Ammon's horn (tissue), 1 donor: Measurements from ENCODE around the gene ARSJ.

Experiments
- DNase-seq: peaks from one replicate; pipeline ENCODE4 v3.0.0-alpha.2; 2016; ENCODE audit warnings: low spot score

ARSJ gene

DNA sequence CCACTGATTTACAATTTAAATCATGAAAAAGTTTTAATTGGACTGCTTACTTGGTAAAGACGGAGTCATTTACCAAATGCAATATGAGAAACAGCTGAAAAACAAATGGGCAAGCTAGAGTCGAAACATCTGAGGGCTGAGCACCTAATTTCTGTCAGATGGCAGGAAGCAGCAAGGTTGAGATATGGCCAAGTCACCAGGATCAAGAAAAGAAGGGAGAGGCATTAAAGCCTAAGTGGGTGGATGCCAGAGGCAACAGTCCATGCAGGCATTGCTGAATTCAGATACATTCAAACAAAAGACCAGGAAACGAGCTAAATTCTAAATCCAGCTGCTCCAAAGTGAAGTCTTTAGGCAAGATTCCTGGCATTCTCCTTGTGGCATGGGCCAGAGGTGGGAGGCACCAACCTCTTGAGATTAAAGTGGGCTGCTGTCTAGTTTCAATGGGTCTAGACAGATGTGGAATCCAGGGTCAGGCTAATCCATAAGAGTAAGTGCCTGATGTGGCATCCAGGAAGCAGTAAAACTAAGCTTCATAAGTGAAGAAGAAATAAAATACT, 8.0 kb upstream of the ARSJ start:
- DNase-seq = no peak

DNA sequence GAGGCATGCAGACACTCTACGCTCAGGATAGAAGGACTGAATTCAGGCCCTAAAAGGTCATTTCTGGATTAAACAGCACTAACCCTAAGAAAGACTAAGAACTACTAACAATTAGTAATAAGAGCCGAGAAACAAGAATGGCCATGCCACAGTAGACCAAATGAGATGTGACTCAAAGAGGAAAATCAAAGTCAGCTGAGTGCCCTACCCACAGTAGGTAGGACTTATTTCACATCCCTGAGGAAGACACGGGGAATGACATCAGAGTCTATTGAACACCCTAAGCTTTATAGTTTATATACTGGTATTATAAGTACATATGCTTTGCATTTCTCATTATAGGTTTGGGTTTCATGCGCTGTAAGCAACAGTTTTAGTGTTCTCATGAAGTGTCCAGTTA, 2.7 kb upstream of the ARSJ start:
- DNase-seq = no peak

DNA sequence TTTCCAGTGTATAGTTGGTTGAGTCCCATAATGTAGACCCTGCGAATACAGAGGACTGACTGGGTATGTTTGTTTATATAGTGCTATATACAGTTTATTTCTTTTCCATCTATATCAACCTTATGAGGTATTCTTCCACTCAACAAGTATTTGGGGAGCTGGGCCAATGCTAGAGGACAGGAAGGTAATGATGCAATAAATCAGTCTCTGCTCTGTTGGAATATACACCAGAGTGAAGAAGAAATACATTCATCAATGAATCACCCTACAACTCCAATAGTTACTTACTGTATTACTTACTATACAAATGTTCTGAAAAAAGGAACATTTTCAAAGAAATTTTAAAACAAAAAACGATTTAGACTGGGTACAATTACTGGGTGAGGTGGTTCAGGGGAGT, 2.1 kb upstream of the ARSJ start:
- DNase-seq = no peak

DNA sequence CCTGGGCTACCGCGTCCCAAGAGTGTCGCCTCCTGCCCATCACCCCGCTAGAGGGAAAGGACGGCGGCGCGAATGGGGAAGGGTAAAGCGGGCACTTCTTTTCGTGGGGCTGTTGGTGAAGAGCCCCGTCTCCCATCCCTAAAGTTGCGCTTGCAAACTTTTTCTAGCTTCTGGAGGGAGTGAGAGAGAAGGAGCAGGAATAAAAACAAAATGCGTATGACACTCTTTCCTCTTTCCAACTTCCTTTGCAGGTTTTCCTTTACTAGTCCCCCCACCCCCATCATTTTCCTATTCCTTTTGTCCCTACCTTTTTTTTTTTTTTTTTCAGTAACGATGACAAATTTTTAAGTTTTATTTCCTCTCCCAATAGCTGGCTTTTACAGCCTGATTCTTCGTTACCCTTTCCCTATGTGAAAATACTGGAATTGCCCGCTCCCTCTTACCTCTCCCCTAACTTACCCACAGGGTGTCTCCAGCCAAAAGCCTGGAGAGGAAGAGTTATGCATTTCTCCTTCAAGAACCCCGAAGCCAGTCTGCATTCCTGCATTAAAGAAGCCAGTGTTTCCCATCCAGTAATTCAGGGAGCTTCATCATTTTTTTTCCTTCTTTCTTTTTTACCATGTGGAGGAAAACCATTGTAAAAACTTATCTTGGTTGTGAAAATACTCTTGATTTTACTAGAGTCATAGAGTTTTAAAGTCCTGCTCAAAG, 613 bp upstream of the ARSJ start:
- peak; percentile 18 for DNase-seq

DNA sequence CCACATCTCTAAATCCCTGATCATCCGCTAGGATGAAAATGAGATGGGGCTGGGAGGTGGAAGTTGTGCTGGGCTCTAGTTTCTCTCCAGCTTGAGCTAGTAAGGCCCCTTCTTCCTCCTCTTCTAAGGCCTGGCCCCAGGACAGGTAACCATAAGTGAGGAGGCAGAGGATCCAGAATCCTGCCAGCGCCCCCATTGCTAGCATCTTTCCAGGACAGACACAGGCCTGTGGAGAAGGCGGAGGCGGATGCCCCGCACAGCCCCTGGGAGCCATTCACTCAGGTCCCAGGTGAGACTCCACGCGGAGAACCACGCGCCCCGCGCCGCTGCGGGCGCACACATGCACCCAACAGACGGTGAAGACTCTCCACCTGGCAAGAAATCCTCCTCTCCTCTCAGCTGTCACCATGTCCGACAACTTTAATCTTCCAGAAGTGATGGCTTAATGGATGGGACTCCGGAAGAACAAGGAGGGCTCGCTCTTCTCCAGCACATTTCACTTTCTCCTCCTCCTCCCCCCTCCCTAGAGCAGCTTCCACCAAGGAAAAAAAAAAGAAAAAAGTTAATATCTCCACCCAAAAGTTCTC, 793 bp downstream of the ARSJ start:
- no peak for DNase-seq

DNA sequence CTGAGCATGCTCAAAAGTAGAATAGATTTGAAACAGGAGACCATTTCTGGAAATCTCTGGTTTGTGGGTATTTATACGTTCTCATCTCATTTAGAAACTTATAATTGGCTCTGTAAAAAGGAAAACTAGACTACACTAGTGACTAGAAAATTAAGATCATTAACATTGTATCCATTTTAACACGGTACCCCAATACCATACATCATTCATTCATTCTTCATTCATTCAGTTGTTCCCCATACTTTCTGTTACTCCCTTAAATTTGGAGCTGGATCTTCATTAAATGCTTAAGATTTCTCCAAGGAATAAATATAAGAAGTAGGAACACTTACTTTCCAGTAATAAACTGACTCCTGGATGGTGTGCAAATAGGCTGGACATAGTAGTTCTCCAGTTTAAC, 1.3 kb downstream of the ARSJ start:
- no peak for DNase-seq

DNA sequence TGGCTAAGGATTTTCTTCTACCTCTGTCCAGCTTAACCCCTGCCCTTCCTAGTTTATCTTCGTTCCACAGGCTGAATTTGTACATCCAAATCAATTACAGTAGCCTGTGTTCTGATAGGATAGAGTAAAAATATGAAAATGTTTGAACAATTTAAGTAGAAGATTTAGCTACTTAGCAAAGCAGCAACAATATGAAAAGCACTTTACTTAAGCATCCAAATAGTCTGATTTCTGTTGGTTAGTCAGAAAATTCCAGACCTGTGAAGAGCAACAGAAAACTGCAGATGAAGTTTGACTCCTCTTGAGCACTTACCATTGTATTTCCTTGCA, 2.0 kb downstream of the ARSJ start:
- DNase-seq = no peak

DNA sequence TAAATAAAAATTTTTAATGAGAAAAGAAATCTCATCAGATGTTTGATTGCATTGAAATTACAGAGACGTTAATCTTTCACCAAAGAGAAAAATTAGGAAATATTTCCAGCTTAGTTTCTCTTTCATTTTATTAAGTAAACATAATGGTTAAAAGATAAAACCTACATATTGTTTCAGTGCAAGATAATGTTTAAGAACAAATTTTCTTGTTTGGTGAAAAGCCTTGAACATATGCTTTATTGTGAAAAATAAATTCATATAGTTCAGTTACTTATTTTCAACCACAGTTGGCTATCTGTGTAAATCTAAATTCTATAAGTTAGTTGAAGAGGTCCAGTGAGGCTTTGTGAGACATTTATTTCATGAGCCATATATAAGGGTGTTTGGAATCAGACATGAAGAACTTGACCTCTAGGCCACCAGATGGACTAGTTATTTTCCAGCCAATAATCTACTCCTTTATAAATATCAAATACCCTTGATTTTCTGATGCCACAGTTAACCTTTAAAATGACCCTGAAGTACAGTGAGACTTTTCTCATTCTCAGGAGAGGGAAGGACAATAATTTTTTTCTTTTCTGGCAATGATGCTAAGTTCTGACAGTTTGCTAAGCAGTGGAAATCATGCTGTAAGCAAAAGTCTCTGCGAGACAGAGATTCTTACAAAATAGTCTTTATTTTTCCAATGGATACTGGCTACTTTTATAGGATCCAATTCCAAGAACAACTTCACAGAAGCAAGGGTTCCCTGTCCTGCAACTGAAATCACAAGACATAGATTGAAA, 2.5 kb downstream of the ARSJ start:
- DNase-seq = no peak

DNA sequence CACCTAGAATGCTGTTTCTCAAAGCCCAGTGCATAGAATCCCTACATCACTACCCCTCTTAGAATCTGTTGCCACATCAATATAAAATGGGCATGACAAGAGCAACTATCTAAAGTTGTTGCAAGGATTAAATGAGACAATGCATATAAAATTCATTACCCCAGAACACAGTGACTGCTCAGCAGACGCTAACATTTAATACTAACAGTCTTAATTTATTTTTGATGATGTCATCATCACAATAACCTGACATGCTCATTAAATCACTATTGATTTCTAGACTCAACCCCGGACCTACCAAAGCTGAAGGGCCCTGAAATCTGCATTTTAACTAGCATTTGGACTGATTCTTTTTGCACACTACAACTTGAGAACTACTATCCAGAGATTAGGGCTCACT, 3.9 kb downstream of the ARSJ start:
- DNase-seq = no peak

DNA sequence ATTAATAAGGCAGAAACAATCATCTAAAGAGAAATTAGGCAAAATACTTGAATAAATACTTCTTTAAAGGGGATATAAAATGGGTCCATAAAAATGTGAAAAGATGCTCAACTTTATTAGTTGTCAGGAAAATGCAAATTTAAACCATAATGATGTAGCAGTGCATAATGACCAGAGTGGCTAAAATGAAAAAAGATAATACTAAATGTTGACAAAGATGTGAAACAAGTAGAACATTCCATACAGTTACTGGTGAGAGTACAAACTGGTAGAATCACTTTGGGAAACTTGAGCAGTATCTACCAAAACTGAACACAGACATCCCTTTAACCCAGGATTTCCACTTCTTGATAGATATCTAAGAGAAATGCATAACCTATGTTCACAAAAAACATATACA, 5.0 kb downstream of the ARSJ start:
- DNase-seq = no peak

DNA sequence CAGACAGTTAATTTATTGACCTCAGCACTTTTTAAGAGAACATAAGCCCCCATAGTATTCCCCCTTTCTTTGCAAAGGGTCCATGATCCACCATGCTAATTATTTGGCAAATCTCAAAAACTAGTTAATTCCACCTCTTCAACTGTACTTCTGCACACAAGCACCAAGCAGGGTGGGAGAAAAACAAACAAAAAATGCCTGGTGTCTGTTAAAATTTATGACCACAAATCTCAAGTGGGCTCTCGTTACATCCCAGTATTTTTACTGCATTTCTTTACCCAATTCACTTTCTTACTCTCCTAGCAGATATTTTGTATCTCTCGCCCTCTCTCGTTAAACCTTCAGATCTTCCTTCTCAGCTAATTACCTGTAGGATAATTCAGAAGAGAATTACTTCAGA, 6.1 kb downstream of the ARSJ start:
- no peak for DNase-seq

DNA sequence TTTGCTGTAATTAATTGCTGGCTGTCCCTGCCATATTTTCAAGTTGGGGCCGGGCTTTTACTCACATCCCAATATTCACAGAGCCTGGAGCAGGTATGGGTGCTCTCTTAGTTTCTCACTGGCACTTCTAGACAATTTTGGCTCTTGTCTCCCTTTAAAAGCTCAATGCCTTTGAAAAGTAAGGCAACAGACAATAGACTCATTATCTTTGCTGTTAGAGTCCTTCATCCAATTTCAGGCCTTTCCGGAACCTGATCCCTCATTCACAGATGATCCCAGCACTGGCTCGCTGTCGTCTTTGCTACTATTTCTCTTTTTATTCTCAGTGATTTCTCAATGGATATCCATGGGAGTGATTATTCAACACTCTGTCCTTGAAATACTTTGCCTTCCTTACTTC, 6.7 kb downstream of the ARSJ start:
- no peak for DNase-seq

DNA sequence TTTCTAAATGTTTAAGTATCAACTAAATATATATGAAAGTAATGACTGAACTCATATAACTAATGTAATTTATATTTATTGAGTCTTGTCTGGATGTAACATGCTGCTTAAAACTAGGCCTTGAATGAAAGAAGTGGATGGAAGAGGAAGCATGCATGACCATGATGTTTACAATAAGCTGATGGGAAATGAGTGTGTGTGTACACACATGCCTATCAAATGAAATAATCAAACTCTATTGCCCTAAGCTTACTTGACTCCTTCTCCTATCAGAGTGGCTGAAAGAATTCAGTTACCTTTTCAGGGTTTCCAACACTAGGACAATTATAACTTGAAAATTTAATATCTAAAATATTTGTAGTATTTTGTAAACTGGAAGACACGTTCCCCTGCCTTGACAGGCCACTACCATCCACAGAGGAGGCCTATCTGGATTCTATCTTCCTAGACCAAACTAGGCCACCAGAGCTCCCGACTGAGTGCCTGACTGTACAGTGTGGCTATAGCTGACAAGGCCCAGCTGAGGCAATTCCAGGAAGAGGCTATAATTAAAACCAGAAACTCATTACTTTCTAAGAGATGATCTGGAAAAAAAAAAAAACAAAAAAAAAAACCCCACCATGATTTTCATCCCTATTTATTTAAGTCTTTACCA, 7.6 kb downstream of the ARSJ start:
- no peak for DNase-seq

DNA sequence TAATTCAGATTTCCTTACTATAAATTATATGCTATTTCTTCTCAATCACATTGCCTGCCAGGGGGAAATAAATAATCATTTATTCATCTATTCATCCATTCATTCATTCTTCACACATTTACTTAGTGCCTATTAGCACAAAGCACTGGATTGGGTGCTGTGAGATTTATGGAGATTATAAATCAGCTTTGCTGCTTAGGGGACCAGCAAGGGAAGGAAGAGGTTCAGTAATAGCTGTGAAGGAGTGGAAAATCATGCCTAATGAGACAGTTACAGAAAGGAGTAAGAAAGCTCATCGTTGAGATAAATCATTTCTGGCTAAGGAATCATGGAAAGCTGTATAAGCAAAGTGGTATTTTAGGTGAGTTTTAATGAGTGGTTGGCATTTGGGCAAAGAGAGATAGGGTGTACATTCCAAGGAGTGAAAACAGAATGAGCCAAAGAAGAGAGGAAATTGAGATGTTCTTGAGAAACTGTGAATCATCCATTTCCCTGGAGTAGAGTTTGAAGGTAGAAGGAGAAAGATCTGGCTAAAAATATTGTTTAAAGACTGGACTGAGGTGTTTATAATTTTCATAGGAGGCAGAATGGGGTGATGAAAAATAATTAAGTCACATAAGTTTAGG, 9.6 kb downstream of the ARSJ start:
- no peak for DNase-seq

DNA sequence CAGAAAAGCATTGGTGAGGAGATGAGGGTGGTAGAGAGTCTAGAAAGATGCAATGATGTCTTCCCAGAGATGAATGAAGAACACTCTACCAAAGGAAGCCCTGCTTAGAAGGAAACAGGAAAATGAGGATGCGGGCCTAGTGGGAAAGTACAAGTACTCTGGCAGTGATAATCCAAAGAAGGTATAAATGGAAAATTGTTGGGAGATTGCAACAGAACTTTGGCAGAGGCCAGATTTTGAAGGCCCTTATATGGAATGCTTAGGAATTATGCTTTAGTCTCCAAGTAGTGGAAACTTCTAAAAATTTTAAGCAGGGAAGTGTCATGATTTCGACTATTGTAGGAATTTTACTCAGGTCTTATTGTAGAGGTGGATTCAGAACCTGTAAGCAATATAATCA, 11.0 kb downstream of the ARSJ start:
- no peak for DNase-seq

DNA sequence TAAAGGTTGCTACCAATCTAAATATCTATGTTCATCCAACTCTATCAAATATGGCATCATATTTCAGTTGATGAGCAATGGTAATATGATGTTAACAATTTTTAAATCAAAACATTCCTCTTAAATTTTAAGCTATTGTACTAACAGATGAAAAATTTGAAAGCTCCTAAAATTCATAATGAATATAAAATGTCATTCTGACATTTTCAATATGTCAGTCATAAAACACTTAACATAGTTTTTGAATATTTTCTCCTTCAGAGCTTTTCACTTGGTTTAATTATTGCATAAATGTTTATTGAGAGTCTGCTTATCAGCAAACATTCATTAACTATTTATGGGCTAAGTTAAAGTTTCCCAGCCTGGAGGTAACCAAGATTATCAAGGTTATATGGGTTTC, 11.8 kb downstream of the ARSJ start:
- no peak for DNase-seq

DNA sequence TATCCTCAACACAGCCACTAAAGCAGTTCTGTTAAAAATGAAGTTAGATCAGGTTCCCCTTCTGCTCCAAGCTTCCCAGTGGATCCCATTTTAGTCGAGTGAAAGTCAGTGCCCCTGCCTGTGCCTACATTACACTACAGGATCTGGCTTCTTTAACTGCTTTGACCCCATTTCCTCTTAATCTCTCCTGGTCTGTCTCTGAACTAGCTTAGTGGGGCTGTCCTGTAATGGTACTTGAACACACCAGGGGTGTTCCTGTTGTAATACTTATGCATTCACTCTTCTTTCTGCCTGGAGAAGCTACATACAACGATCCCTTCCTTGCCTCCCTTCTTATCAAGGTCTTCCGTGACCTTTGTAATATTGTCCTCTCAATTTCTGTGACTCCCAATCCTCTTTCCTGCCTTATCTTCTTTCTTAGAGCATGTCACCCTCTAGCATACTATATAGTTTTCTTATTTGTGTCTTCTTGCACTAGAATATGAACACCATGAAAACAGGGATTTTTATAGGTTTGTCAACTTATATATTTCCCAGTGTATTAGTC, 16.7 kb downstream of the ARSJ start:
- no peak for DNase-seq

DNA sequence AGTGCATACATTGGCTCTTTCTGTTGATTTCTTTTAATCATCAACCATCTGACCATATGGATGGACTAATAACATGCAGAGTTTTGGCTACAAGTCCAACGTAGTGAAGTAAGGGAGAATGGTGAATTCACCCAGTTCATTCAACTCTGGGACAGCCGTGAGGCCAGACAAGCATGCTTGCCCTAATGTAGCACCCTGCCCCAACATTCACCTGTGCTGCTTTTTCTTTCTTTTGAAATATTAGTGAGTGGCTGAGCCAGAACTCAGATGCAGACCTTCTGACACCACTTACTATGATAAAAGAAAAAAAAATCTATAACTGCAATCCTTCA, 17.5 kb downstream of the ARSJ start:
- DNase-seq = no peak

DNA sequence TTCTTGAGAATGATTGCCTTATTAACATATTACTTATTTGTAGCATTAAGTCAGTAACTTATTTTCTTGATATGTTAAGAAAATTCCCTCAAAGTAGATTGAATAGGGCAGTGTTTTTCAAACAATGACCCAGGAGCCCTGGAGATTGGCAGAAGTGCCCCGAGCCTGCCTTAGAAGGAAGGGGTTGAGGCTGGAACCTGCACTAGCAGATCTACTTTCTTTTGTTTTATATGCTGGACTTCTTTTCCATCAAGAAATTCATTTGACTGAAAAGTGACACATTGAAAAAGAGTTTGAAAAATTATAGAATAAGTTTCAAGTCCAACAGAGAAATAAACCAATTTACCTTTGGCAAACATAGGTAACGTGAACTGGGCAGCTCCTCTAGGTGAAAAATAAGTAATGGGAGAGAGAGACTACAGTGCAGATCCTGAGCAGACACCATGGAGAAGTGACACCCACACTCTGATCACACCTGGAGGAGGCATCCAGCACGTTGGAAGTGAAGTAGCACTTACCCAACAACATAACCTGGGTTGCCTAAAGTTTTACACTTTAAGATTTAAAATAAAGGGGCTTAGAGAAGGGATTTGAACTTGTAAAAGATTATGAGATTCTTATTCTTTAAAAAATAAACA, 18.6 kb downstream of the ARSJ start:
- DNase-seq = no peak

DNA sequence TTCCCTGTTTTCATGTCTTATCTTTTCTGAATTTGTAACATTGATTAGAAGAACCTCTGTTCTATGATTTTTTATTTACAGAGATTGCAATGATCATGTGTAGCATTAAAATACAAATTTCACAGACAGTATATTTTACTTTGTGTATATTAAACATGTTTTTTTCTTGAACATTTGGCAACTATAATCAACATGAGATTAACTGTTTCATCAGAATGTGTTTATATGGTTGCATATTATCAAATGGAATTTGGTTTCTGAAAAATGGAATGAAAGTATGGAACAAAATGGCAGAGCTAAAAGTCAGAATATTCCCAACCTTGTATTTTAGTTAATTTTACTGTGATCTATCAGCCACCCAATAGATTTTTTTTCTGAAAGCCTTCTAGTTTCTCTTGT, 19.9 kb downstream of the ARSJ start:
- DNase-seq = no peak

DNA sequence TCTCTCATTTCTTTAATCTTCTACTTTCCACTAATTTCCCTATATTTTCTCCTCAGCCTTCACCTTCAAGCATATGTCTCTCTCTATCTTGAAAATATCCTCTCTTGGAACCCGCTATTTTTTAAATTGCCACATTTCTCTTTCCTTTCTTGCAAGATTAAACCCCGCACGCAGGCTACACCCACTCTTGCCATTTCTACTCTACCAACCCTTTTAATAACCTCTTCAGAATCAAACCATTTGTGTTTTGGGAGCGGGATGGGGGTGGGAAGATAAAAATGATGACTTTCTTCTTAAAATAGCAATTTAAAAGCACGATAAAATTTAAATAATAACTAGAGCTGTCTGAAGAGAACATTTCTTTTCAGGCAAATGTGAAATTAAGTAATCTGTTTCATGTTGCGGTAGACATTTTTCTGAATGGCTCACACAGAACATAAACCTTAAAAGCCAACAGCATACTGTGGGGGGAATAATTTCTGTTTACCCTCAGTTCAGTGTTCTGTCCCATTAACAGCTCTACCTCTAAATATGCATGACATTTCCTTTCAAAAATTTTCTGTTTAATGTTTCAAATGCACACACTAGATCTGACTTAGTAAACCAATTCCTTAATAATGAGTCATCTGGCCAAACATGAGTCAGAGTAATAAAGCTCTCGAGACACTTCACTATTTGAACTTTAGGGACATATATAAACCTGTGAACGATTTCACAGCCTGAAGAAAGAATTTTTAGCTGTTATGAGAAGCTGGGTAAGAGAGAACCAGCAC, 20.5 kb downstream of the ARSJ start:
- DNase-seq = no peak
